Stomach (tissue), 9 donors: ENCODE data around the gene CABLES2. TPM values are rescaled to one million over a fixed set of nuclear protein-coding genes. Genes with fewer than 3 reads are reported as not detected.

ENCODE experiments used
- DNase-seq, 2 donors: peaks; one replicate each; pipeline versions ENCODE4 v3.0.0 to v3.0.0-alpha.2; 2013 to 2019
- H3K27ac ChIP-seq, 5 donors: fragments of 200-600 bp in 4 of 5; sonication (generic) in 4 of 5; one replicate each; pipeline ENCODE4 v1.5.1; 2013 to 2019; ENCODE audit warnings: mild to moderate bottlenecking in 1 of 5, moderate library complexity in 1 of 5
- H3K27me3 ChIP-seq, 3 donors: fragments of 200-600 bp; sonication (generic); one replicate each; pipeline ENCODE4 v1.5.1; 2017 to 2019; ENCODE audit warnings: mixed run types in 1 of 3
- H3K36me3 ChIP-seq, 4 donors: fragments of 200-600 bp; sonication (generic); 1 replicate in 3 of 4; 2 replicates in 1 of 4; pipeline ENCODE4 v1.5.1; 2016 to 2019
- H3K4me1 ChIP-seq, 4 donors: fragments of 200-600 bp; sonication (generic); one replicate each; pipeline ENCODE4 v1.5.1; 2016 to 2019
- H3K4me3 ChIP-seq, 4 donors: fragments of 200-600 bp; sonication (generic) in 3 of 4; one replicate each; pipeline ENCODE4 v1.5.1; 2016 to 2019; ENCODE audit warnings: mild to moderate bottlenecking in 1 of 4
- H3K9me3 ChIP-seq, 4 donors: fragments of 200-600 bp; sonication (generic); one replicate each; pipeline ENCODE4 v1.5.1; 2016 to 2019
- EP300 ChIP-seq: sonication (generic); formaldehyde crosslinking; IDR thresholded peaks from one replicate; pipeline ENCODE4 v1.6.1; 2017; ENCODE audit warnings: antibody characterized with exemption
- POLR2A ChIP-seq, 4 donors: fragments of 450-650 bp; IDR thresholded peaks; one replicate each; pipeline ENCODE4 v1.6.1; 2016; ENCODE audit warnings: antibody characterized with exemption in 4 of 4, control low read depth in 2 of 4, mild to moderate bottlenecking in 1 of 4, moderate library complexity in 1 of 4
- POLR2AphosphoS5 ChIP-seq, 3 donors: sonication (generic); formaldehyde crosslinking; IDR thresholded peaks; one replicate each; pipeline ENCODE4 v1.6.1; 2016; ENCODE audit warnings: antibody characterized with exemption in 3 of 3
- WGBS, 5 donors: extraction: QIAGEN DNeasy Blood & Tissue Kit in 3 of 5; methylation state at CpG; one replicate each; pipeline versions ENCODE4 v1.1.5 to v1.1.7; 2013 to 2018; 5-methylcytosine and 5-hydroxymethylcytosine counted together
- intact Hi-C: fragments of 100-400 bp; cut with DNase I; formaldehyde crosslinking; loops from one replicate; pipeline ENCODE4 v1.15.1; 2023; ENCODE audit warnings: low total_unique reads
- polyA plus RNA-seq, 3 donors: library from polyadenylated mRNA; stranded (reverse); fragments of 200-250 nt; gene quantifications; one replicate each; pipeline ENCODE4 v1.2.3, GENCODE V29; 2013
- total RNA-seq, 5 donors: library from RNA; depleted of rRNA; stranded (reverse); fragments of >200 nt; gene quantifications; one replicate each; pipeline versions ENCODE4 v1.1.0 to v1.2.3, GENCODE V29; 2014 to 2016
- TF ChIP-seq, protein P1 (sequence below), 7 experiments: fragments of 450-650 bp in 4 of 7; fragments of 200-600 bp in 3 of 7; sonication (generic) in 3 of 7; IDR thresholded peaks; one replicate each; pipeline ENCODE4 v1.5.1; 2016 to 2019; ENCODE audit warnings: antibody characterized with exemption in 7 of 7, control low read depth in 2 of 7, mild to moderate bottlenecking in 1 of 7
- donor health status: healthy with polysubstance abuse.
- donor health status: Bipolar disorder and iron deficiency.
- donor health status: healthy.

The CABLES2 gene
- total and polyA plus RNA-seq, 8 donors: 0.55 to 7.8 (median 1.9) TPM

DNA sequence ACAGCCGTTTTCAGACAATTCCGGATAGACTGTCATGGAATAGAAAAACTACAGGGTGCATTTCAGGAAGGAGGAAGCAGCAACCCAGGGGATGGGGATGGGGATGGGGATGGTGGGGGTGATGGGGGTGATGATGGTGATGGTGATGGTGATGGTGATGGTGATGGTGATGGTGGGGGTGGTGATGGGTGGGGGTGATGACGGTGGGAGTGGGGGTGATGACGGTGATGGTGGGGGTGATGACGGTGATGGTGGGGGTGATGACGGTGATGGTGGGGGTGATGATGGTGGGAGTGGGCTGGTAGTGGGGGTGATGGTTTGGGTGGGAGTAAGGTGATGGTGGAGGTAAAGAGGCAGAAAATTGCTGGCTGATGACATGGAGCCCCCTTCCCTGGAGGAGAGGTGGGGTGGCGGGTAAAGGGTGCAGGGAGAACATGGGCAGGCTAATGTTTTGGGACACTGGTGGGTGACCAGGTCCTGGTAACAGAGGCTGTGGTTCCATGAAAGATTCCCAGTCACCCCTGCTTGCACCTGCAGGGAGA is 57.5 kb downstream of the CABLES2 start:
- peaks cover 36 to 74% (median 55%) of the 10 kb centered on the region in 4 donors for H3K36me3 ChIP-seq
- no peak for DNase-seq
- no peak overlapping the region for H3K4me3 ChIP-seq
- WGBS, 5 donors: 60 to 85% (median 78%) methylated on average over 5 to 7 of the region's 7 CpGs
- no peaks in the 10 kb centered on the region for H3K27me3 ChIP-seq
- no peaks in the 10 kb centered on the region for H3K9me3 ChIP-seq
- intact Hi-C loops: no loop called here
- H3K4me1 ChIP-seq: peaks cover 13 to 40% (median 23%) of the 10 kb centered on the region in 4 donors
- peak overlapping the region in 3 of 5 donors; percentile 62 to 91 (median 67) for H3K27ac ChIP-seq
- TF ChIP-seq POLR2AphosphoS5 (IDR thresholded peaks at IDR 0.05): no peak
- TF ChIP-seq POLR2A (IDR thresholded peaks at IDR 0.05): no peak
- no peak for TF ChIP-seq EP300
- TF ChIP-seq, protein P1, sequence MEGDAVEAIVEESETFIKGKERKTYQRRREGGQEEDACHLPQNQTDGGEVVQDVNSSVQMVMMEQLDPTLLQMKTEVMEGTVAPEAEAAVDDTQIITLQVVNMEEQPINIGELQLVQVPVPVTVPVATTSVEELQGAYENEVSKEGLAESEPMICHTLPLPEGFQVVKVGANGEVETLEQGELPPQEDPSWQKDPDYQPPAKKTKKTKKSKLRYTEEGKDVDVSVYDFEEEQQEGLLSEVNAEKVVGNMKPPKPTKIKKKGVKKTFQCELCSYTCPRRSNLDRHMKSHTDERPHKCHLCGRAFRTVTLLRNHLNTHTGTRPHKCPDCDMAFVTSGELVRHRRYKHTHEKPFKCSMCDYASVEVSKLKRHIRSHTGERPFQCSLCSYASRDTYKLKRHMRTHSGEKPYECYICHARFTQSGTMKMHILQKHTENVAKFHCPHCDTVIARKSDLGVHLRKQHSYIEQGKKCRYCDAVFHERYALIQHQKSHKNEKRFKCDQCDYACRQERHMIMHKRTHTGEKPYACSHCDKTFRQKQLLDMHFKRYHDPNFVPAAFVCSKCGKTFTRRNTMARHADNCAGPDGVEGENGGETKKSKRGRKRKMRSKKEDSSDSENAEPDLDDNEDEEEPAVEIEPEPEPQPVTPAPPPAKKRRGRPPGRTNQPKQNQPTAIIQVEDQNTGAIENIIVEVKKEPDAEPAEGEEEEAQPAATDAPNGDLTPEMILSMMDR (IDR thresholded peaks at IDR 0.05): no peak

DNA sequence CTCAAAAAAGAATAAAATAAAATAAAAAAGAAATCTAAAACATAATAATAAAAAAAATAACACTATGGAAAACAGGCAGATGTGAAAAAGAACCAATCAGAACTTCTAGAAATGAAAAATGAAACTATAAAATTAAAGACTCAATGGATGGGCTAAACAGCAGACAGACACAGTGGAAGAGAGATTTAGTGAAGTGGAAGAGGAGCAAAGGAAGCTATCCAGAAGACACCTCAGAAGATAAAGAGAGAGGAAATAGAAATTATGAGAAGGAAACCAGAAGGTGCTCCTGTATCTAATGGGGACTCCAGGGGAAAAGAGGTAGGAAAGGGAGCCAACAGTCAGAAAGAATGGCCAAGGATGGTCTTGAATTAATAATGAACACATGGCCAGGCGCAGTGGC is 58.5 kb downstream of the CABLES2 start:
- intact Hi-C loops: no loop called here
- Histone ChIP-seq H3K27me3 (no peaks in the 10 kb centered on the region), H3K27ac (peak overlapping the region in 1 of 5 donors; percentile 31), H3K9me3 (no peaks in the 10 kb centered on the region), H3K4me1 (peaks cover 8 to 29% (median 17%) of the 10 kb centered on the region in 4 donors), H3K4me3 (no peak overlapping the region), H3K36me3 (peaks cover 40 to 84% (median 57%) of the 10 kb centered on the region in 4 donors)
- no peak for DNase-seq
- no peak for TF ChIP-seq EP300
- TF ChIP-seq POLR2A (IDR thresholded peaks at IDR 0.05): no peak
- TF ChIP-seq, protein P1 (IDR thresholded peaks at IDR 0.05): no peak
- no peak for TF ChIP-seq POLR2AphosphoS5 (IDR thresholded peaks at IDR 0.05)
- 49 to 100% (median 93%) methylated on average over 1 of the region's 1 CpG for WGBS, 5 donors

DNA sequence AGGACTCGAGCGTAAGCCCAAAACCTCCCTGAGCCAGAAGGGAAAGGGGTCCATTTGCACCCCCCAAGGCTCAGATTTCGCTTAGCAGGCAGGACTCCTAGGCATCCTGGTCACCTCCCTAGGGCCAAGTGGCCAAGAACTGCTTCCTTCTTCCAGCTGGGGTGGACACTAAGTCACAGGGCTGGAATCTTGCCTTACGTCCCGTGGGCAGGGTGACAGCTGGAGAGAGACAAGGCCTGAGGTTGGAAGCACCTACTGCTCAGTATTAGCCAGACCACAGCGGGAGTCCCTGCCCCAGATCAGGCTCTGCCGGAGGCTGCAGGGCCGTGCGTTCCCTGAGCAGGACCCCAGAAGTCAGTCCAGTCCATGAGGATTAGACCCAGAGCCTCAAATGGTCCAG is 59.6 kb downstream of the CABLES2 start:
- no peaks in the 10 kb centered on the region for H3K27me3 ChIP-seq
- intact Hi-C loops: no loop called here
- peaks cover 8 to 18% (median 9%) of the 10 kb centered on the region in 4 donors for H3K4me1 ChIP-seq
- no peak overlapping the region for H3K4me3 ChIP-seq
- no peaks in the 10 kb centered on the region for H3K9me3 ChIP-seq
- peaks cover 37 to 80% (median 57%) of the 10 kb centered on the region in 4 donors for H3K36me3 ChIP-seq
- TF ChIP-seq POLR2A (IDR thresholded peaks at IDR 0.05): no peak
- TF ChIP-seq, protein P1 (IDR thresholded peaks at IDR 0.05): no peak
- no peak for TF ChIP-seq POLR2AphosphoS5 (IDR thresholded peaks at IDR 0.05)
- TF ChIP-seq EP300: no peak
- peak overlapping the region in 1 of 5 donors; percentile 51 for H3K27ac ChIP-seq
- no peak for DNase-seq
- WGBS, 5 donors: 79 to 87% (median 84%) methylated on average over 5 to 9 of the region's 9 CpGs

DNA sequence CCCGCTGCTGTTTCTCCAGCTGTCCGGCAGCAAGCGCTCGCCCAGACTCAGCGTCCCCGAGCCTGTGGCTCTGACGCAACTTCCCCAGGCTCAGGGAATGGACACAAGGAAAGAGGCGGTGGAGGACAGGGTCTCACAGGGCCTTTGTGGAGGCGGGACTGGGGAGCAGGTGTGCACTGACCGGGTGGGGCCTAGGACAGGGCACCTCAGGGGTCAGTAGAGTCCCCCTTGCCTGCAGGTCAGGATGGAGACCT is 60.0 kb downstream of the CABLES2 start:
- Histone ChIP-seq H3K27me3 (no peaks in the 10 kb centered on the region), H3K4me3 (no peak overlapping the region), H3K36me3 (peaks cover 36 to 81% (median 55%) of the 10 kb centered on the region in 4 donors), H3K9me3 (no peaks in the 10 kb centered on the region), H3K27ac (peak overlapping the region in 1 of 5 donors; percentile 51), H3K4me1 (peaks cover 6 to 14% (median 8%) of the 10 kb centered on the region in 4 donors)
- intact Hi-C loops: no loop called here
- no peak for TF ChIP-seq POLR2AphosphoS5 (IDR thresholded peaks at IDR 0.05)
- TF ChIP-seq POLR2A (IDR thresholded peaks at IDR 0.05): no peak
- TF ChIP-seq, protein P1 (IDR thresholded peaks at IDR 0.05): no peak
- TF ChIP-seq EP300: no peak
- DNase-seq: no peak
- WGBS, 5 donors: 87 to 97% (median 91%) methylated on average over 4 to 10 of the region's 10 CpGs
